GM06990 (cell line): ENCODE results near the gene POU3F1.

Experiments used
- DNase-seq: peaks from one replicate; pipeline ENCODE4 v3.0.0-alpha.2; 2011; ENCODE audit not compliant: insufficient read length; ENCODE audit errors: extremely low read depth
- H3K27me3 ChIP-seq: replicated peaks from 2 replicates; pipeline ENCODE4 v1.6.0; 2011; ENCODE audit warnings: low read length; ENCODE audit not compliant: control insufficient read depth, insufficient read depth
- H3K36me3 ChIP-seq: 2 replicates; pipeline ENCODE4 v1.5.1; 2011; ENCODE audit warnings: low read length; ENCODE audit not compliant: control insufficient read depth, insufficient read depth
- H3K4me3 ChIP-seq: replicated peaks from 2 replicates; pipeline ENCODE4 v1.5.1; 2011; ENCODE audit warnings: low read depth, mild to moderate bottlenecking, control low read depth, low read length
- CTCF ChIP-seq: IDR thresholded peaks from 2 replicates; pipeline ENCODE4 v1.5.1; 2011; ENCODE audit warnings: low read length, control low read depth, mild to moderate bottlenecking, inconsistent platforms; ENCODE audit not compliant: insufficient read depth, poor library complexity, severe bottlenecking

The POU3F1 gene

GRCh38 chr1:38077523-38078147, 31.0 kb upstream of the POU3F1 start:
- H3K36me3 ChIP-seq: no peaks in the 10 kb centered on the region
- no peaks in the 10 kb centered on the region for H3K27me3 ChIP-seq
- TF ChIP-seq CTCF: no peak
- no peak overlapping the region for H3K4me3 ChIP-seq
- DNase-seq: no peak

- no peaks in the 10 kb centered on the region for H3K36me3 ChIP-seq
- DNase-seq: no peak
- TF ChIP-seq CTCF: no peak
- no peaks in the 10 kb centered on the region for H3K27me3 ChIP-seq
- no peak overlapping the region for H3K4me3 ChIP-seq
Observed at GRCh38 chr1:38076455-38076854, 29.9 kb upstream of the POU3F1 start.

GRCh38 chr1:38076038-38076437, 29.4 kb upstream of the POU3F1 start:
- no peak for DNase-seq
- Histone ChIP-seq H3K4me3 (no peak overlapping the region), H3K36me3 (no peaks in the 10 kb centered on the region), H3K27me3 (no peaks in the 10 kb centered on the region)
- no peak for TF ChIP-seq CTCF

- Histone ChIP-seq H3K36me3 (no peaks in the 10 kb centered on the region), H3K27me3 (no peaks in the 10 kb centered on the region), H3K4me3 (no peak overlapping the region)
- no peak for DNase-seq
- TF ChIP-seq CTCF: no peak
Observed at GRCh38 chr1:38075191-38075590, 28.6 kb upstream of the POU3F1 start.

- no peak for DNase-seq
- H3K27me3 ChIP-seq: no peaks in the 10 kb centered on the region
- TF ChIP-seq CTCF: no peak
Observed at GRCh38 chr1:38074302-38074677, 27.7 kb upstream of the POU3F1 start.

More at GRCh38 chr1:38074302-38074677, 27.7 kb upstream of the POU3F1 start:
- H3K4me3 ChIP-seq: no peak overlapping the region
- no peaks in the 10 kb centered on the region for H3K36me3 ChIP-seq
